Endometrium (tissue), 2 donors: ENCODE results near the gene HPRT1.

ENCODE experiments used
- FAIRE-seq: peaks from 2 replicates; lab custom pipeline; 2012; peaks lifted over from hg19 to GRCh38; lab: Jason Lieb, UNC
- donor health status: control.
- donor health status: control.

HPRT1 gene

DNA sequence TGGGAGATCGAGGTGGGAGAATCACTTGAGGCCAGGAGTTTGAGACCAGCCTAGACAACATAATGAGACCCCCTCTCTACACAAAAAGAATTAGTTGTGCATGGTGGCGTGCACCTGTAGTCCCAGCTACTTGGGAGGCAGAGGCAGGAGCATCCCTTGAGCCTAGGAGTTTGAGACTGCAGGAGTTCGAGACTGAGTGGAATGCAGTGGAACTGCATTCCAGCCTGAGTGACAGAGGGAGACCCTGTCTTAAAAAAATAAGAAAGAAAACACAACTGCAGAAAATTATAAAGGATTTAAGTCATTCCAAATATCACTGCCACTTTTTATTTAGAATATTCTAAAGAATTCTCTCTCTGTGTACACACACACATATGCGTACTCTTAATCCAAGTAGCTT lies 18.4 kb downstream of the HPRT1 start:
- FAIRE-seq: no peak

DNA sequence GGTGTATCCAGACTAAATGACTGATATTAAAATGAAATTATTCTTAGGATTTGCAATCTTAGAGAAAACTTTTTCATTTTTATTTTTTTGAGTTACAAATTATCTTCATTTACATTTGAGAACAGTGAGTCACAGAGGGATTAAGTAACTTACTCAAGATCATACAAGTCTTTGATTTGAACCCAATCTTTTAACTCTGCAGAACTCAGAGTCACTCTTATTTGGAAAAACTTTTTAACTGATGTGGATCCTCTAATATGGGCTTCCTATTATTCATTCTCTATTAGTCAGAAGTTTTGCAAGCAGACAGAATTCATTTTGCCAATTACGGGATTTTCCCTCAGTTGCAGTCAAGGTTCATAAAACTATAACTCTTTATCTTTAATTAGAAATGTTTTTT lies 20.1 kb downstream of the HPRT1 start:
- no peak for FAIRE-seq

DNA sequence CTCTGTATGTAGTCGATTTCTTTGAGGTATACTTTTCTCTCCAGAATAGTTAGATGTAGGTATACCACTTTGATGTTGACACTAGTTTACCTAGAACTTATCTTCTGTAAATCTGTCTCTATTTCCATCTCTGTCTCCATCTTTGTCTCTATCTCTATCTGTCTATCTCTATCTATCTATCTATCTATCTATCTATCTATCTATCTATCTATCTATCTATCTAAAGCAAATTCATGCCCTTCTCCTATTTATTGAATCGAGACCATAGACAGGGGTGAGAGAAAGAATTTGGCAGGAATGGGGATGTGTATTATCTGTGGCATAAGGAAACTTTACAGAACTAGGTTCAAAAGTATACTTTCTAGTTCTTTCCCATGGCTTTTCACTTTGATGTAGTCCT lies 21.4 kb downstream of the HPRT1 start:
- no peak for FAIRE-seq

DNA sequence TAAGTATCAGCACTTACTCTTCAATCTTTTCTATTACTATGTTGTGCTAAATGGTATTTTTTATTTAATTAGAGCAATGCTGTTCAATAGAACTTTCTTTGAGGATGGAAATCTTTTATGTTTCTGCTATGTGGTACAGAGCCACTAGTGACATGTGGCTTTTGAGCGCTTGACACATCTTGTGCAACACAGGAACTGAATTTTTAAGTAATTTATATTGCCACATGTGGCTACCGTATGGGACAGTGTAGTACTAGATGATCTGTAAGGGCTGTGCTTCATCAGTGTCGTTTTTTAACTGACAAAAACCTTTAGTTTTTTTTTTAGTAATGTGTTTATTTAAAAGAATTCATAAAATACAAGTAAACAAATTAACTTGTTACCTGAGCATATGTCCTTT lies 22.4 kb downstream of the HPRT1 start:
- FAIRE-seq: no peak

DNA sequence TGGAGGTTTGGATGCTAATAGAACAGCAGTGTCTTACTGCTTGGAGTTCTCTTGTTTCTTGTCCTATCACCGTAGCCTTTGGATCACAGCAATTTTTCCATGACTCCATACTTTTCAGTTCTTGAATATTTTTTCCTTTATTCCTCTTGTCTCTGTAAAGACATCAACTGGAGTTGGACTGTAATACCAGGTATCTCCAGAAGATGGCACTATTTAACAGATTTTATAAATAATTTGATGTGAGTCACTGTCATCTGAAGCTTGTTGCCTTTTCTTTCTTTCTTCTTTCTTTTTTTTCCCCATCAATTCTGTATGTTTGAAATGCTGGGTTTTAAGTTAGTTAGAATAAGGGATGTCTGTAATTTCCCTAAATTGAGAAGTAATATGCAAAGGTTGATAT lies 24.1 kb downstream of the HPRT1 start:
- peak; percentile 90 for FAIRE-seq

DNA sequence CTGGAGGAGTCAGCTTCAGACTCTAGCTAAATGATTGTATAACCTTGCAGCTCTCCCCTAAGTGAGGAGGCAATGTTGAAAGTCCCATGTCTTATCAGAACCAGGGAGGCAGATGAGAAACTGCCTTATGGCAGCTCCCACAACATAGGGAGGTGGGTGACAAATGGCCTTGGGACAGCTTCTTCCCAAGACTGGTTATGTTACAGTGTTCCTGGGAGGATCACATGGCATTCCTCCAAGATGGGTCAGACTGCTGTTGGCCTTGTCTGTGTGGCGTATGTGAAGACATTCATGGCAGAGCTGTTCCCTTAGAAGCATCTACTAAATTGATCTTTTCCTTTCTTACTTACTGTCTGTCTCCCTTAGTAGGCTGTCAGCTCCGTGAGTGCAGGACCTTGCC lies 42.0 kb downstream of the HPRT1 start:
- FAIRE-seq: no peak

DNA sequence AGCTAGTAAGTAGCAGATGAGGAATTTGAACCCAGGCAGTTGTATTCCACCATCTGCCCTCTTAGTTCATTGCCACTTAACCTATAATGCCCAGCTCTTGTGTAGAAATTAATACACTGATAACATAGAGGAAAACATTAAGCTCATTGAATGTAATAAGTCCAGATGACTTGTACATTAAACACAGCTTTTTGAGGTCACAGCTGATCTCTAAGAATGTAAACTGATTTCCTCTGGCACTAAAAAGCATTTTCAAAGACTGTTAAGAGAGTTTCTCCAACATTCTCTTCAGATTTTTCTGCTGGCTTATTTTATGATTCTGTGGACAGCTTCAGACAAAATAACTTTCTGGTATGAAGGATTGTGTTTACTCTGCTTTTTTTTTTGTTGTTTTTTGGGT lies 42.7 kb downstream of the HPRT1 start:
- peak; percentile 74 for FAIRE-seq

DNA sequence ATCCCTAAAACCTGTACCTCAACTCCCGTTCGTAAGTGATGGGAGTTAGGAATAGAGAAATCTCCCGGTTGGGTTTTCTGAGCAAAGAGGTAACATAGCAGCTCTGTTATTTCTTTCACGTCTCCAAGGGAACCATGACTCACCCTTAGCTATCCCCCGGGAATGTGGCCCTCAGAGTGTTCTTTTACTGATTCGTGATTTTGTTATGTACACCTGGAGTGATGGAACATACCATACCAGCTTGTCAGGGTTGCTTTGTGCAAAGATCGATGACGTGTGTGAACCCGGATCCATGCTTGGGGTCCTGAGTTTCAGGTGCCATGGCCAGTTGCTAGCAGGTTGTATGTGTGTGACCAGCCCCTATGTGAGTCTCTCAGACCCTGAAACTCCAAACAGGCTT lies 52.6 kb downstream of the HPRT1 start:
- no peak for FAIRE-seq

DNA sequence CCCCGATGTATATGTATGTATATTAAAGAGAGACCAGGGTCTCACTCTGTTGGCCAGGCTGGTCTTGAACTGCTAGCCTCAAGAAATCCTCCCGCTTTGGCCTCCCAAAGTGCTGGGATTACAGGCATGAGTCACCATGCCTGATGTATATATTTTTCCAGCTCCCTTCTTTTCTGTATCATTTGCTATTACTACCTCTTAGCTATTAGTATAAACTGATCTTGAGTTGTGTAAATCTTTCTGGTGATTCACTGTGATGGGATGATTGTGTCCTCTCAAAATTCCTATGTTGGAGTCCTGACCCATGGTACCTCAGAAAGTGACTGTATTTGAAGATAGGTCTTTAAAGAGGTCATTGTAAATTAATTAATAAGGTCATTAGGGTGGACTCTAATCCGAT lies 53.1 kb downstream of the HPRT1 start:
- FAIRE-seq: no peak

DNA sequence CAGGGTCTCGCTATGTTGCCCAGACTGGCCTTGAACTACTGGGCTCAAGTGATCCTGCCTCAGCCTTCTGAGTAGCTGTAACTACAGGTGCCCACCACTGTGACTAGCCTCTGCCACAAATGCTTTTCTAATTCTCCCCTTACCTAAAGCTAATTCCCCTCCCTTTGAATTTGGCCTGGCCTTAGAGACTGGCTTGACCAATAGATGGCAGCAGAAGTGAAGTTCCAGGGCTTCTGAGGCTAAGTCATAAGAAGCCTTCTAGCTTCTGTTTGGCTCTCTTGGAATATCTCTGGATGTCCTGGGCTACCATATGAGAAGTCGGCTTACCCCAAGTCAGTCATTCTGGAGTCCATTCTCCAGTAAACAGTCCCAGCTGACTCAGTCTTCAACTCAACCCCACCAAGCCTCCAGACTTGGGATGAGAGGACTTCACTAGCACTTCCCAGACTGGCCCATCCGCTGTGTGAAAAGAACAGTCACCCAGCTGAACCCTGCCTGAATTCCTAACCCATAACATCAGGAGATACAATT lies 61.0 kb downstream of the HPRT1 start:
- FAIRE-seq: no peak

DNA sequence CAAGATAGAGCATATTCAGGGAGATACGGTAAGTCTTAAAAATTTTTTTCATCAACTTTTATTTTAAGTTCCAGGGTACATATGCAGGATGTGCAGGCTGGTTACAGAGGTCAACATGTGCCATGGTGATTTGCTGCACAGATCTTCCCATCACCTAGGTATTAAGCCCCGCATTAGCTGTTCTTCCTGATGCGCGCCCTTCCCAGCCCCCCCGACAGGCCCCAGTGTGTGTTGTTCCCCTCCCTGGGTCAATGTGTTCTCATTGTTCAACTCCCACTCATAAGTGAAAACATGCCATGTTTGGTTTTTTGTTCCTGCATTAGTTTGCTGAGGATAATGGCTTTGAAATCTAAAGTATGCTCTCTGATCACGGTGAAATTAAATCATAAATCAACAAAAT lies 64.2 kb downstream of the HPRT1 start:
- peak; percentile 90 for FAIRE-seq

DNA sequence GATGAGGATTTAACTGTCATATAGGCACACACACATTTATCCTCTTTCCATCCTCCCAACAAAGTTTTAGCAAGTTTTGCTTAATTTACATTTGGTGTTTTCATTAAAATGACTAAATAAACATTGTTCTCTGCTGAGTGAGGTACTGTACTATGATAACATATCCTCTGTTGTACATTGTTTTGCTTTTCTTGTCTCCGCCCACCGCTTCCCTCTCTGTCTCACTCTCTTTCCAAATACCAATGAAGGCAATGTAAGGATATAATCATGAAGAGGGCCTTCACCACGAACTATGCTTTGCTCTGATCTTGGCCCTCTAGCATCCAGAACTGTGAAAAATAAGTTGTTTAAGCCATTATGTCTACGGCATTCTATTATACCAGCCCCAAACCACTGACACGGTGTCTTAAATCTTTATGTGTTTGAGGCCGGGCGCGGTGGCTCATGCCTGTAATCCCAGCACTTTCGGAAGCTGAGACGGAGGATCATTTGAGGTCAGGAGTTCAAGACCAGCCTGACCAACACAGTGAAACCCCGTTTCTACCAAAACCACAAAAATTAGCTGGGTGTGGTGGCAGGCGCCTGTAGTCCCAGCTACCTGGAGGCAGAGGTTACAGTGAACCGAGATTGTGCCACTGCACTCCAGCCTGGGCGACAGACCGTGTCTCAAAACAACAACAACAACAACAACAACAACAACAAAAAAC lies 65.3 kb downstream of the HPRT1 start:
- FAIRE-seq: no peak

DNA sequence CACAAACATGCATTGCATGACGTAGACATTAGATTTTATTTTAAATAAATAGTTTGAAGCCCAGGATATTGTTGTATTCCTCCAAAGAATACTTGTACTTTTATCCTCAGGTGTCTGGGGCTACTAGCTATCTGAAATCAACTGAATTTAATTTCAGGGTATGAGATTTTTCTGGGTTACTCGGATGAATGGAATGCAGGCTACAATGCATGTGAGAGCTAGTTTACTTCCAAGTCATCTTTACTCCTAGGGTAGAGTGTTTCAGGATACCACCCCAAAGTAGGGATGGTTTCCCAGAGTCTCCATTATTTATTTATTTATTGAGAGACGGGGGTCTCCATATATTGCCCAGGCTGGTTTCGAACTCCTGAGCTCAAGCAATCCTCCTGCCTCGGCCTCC lies 66.4 kb downstream of the HPRT1 start:
- FAIRE-seq: no peak

DNA sequence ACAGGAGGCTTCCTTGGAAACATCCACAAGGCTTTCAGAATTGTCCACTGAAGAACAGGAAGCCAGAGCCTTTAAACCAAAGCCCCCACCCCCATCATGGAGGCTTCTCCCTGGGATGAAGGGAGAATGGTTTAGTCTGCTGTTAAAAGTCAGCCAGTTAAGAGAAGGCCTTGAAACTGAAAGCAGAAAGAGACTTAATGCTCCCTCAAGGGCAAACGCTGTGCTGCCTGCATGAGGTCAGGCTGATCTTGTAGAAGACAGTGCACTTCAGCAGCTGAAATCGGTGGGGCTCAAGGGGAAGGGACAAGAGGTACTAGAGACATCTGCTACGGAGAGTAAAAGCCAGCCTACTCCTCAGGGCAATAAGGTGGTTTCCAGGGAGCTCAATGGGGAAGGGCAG lies 69.0 kb downstream of the HPRT1 start:
- no peak for FAIRE-seq

DNA sequence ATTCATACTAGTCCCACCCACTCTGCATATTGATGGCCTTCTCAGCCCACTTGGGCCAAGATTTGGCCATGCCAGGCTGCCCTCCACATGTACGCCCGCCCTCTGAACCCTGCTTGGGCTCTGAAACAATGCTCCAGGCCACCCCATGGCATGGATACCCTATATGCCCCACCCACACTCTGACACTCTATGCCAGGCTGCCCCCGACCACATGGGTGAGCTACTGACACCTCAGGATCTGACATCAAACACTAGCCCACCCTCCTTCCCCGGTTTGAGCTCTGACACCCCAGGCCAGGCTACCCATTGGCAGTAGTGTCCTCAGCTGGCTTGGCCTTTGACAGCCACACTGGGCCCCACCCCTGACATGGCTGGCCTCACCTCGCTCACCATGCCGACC lies 69.5 kb downstream of the HPRT1 start:
- no peak for FAIRE-seq

DNA sequence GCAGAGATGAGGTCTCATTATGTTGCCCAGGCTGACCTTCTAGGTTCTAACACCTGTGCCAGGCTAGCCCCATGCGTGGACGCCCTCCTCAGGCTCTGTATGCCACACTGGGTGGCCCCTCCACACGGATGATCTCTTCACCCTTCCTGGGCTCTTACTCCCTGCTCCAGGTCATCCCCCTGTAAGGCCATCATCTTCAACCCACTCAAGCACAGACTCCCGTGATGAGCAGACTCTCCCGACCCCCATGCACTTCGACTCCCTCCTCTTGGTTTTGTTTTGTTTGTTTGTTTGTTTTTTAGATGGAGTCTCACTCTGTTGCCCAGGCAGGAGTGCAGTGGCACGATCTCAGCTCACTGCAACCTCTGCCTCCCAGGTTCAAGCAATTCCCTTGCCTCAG lies 70.9 kb downstream of the HPRT1 start:
- FAIRE-seq: no peak

DNA sequence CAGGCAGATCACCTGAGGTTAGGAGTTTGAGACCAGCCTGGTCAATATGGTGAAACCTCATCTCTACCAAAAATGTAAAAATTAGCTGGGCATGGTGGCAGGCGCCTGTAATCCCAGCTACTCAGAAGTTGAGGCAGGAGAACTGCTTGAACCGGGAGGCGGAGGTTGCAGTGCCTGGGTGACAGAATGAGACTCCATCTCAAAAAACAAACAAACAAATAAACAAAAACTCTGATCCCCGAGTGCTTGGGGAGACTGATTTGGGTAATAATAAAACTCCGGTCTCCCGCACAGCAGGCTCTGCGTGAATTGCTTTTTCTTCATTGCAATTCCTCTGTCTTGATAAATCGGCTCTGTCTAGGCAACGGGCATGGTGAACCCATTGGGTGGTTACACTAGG lies 73.4 kb downstream of the HPRT1 start:
- FAIRE-seq: no peak

DNA sequence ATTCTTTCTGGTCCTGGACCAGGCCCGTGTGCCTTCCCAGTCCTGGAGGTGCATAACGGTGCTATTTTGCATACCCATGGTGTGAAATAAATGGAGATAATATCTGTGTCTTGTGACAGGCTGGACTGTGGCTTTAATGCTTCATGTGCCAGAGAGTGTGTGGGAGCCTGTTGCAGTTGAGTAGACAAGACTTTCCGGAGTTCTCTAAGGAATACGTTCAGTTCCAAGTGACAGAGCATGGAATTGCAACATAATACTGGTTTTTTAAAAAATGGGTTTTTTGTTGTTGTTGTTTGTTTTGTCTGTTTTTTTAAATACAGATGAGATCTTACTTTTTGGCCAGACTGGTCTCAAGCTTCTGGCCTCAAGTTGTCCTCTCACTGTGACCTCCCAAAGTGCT lies 74.0 kb downstream of the HPRT1 start:
- no peak for FAIRE-seq

DNA sequence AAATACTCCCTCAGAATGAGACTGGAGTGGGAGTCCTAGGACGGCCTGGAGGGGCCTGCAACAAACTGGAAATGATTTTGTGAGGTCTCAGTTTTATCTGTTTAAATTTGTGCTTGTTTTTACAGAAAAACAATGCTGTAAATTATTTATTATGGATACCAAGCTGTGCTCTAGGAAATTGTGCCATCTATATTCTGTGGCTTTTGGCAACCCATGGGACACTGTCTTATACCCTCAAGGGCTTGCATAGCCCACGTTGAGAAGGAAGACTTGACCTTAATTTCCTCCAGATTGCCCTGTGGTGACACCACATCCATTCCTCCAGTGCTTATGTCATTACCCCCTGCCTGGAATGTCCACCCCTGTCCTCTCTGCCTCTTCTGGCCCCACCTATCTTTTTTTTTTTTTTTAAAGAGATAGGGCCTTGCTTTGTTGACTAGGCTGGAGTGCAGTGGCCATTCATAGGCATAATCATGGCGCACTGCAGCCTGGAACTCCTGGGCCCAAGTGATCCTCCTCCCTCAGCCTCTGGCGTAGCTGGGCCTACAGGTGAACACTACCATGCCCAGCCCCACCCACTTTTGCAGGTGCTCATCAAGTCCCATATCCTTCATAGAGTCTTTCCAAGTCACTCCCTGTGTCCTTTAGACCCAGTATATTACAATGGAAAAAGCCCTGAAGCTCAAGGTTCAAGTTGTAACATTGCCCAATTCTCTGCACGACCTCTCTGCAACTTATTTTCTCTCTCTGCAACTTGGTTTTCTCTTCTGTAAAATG lies 77.4 kb downstream of the HPRT1 start:
- no peak for FAIRE-seq

DNA sequence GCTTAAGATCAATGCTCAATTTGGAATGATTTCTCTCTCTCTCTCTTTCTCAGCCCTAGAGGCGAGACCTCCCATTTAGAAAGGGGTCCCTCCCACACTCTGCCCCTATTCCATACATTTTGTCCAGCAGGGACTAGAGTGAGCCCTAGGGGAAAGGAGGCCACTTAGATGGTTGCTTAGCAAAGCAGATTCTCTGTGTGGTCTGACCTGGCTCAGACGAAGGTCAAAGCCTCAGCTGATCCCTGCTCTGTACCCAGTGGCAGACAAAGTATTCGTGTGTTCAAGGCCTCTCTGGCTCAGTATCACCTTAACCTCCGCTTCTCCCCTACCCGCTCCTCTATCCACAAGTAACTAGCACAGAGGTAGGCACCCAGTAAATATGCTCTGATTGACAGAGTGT lies 78.4 kb downstream of the HPRT1 start:
- FAIRE-seq: no peak

DNA sequence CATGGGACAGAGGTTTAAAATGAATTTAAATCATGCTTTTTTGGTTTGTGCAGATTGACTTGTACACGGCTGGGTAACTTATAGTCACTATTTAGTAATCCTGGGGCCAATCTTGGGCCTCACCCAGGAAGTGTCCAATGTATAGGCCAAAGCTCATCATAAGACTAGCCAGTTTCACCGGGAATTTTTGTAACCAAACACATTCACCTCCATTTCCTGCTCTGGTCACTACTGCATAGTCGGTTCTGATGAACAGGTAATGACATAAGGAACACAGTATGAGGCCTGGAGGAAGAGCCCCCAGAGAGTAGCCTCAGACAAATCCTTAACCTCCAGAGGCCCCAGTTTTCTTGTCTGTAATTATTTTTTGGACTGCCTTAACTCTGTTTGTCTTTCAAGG lies 81.9 kb downstream of the HPRT1 start:
- no peak for FAIRE-seq

DNA sequence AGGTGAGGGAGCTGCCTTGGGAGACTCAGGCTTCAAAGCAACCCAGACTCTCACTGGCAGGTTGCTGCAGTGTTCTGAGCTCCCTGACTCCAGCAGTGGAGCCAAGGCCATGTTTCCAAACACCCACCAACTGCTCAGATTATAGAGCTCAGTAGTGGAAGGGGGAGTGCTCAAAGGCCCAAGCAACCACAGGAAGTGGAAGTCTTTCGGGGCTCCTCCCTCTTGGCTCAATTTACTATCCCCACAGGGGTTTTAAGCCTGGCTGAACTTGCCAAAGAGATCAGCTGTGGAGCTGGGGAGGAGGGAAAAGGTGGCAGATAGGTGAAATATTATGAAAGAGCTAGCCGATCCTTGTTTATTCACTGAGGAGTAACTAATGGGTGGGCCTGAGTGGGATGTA lies 82.5 kb downstream of the HPRT1 start:
- no peak for FAIRE-seq

DNA sequence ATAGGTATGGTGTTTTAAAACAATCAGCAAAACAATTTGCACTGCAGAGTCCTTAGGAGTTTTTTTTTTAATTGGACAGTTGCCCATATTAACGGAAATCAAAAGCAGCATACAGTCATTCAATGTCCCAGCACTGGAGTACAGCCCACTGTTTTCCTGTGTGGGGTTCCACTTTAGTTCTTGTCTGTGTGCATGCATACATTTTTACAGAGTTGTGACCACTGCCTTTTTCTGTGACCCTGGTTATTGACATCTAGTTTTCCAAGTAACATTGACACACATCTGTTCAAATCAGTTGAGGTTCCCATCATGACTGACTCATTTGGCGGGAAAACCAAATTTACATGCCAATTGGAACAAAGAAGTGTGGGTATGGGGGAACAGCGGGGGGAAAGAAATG lies 83.3 kb downstream of the HPRT1 start:
- no peak for FAIRE-seq

DNA sequence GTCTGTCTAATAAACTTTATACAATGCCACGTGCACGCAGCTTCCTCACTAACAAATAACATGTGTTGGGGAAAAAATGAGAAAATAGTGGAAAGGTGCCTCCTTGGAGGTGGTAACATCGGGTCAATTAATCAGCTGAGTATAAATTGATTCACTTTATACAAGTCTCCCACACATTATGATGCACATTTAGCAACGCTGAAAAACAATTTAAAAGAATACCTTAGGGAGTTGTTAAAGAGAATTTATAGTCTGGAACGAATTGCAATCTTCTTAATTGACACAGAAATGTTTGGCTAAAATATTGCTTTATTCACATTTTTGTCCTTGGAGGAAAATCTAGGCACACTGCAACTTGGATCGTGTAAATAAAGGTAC lies 84.2 kb downstream of the HPRT1 start:
- FAIRE-seq: no peak
